Sigmoid colon (tissue), 7 donors: Measurements from ENCODE around the gene KCNB1. TPM values are rescaled to one million over a fixed set of nuclear protein-coding genes. Genes with fewer than 3 reads are reported as not detected.

Source experiments
- DNase-seq: peaks from one replicate; pipeline ENCODE4 v3.0.0-alpha.2; 2019
- H3K27ac ChIP-seq, 4 donors: fragments of 200-600 bp; sonication (generic); one replicate each; pipeline ENCODE4 v1.5.1; 2016 to 2019; ENCODE audit warnings: mild to moderate bottlenecking in 1 of 4
- H3K27me3 ChIP-seq, 3 donors: fragments of 200-600 bp; sonication (generic); one replicate each; pipeline ENCODE4 v1.5.1; 2019; ENCODE audit warnings: mild to moderate bottlenecking in 1 of 3
- H3K36me3 ChIP-seq, 4 donors: fragments of 200-600 bp; sonication (generic); one replicate each; pipeline ENCODE4 v1.5.1; 2016 to 2019
- H3K4me1 ChIP-seq, 4 donors: fragments of 200-600 bp; sonication (generic); one replicate each; pipeline ENCODE4 v1.5.1; 2017 to 2019
- H3K4me3 ChIP-seq, 4 donors: fragments of 200-600 bp; sonication (generic); one replicate each; pipeline ENCODE4 v1.5.1; 2017 to 2019; ENCODE audit warnings: mild to moderate bottlenecking in 2 of 4, moderate library complexity in 1 of 4
- H3K9me3 ChIP-seq, 4 donors: fragments of 200-600 bp in 3 of 4; sonication (generic) in 3 of 4; one replicate each; pipeline versions ENCODE4 v1.5.1 to v1.6.1; 2013 to 2019
- EP300 ChIP-seq, 4 donors: sonication (generic); formaldehyde crosslinking; IDR thresholded peaks; one replicate each; pipeline ENCODE4 v1.6.1; 2017; ENCODE audit warnings: antibody characterized with exemption in 4 of 4
- POLR2A ChIP-seq, 2 donors: fragments of 450-650 bp; IDR thresholded peaks; one replicate each; pipeline ENCODE4 v1.6.1; 2016; ENCODE audit warnings: antibody characterized with exemption in 2 of 2, mild to moderate bottlenecking in 2 of 2, moderate library complexity in 2 of 2
- POLR2AphosphoS5 ChIP-seq, 4 donors: sonication (generic); formaldehyde crosslinking; IDR thresholded peaks; one replicate each; pipeline ENCODE4 v1.6.1; 2017; ENCODE audit warnings: antibody characterized with exemption in 4 of 4
- WGBS, 2 donors: extraction: QIAGEN DNeasy Blood & Tissue Kit; methylation state at CpG; one replicate each; pipeline ENCODE4 v1.1.7; 2013; 5-methylcytosine and 5-hydroxymethylcytosine counted together
- intact Hi-C: fragments of 100-400 bp; cut with DNase I; formaldehyde crosslinking; loops from one replicate; pipeline ENCODE4 v1.15.1; 2023
- polyA plus RNA-seq, 3 donors: library from polyadenylated mRNA; stranded (reverse); fragments of 200-250 nt; gene quantifications; one replicate each; pipeline ENCODE4 v1.2.3, GENCODE V29; 2013
- total RNA-seq, 4 donors: library from RNA; depleted of rRNA; stranded (reverse); fragments of >200 nt; gene quantifications; one replicate each; pipeline ENCODE4 v1.1.0, GENCODE V29; 2016
- TF ChIP-seq, protein P1 (sequence below), 4 experiments: fragments of 450-650 bp in 3 of 4; fragments of 200-600 bp in 1 of 4; IDR thresholded peaks; one replicate each; pipeline ENCODE4 v1.5.1; 2016 to 2019; ENCODE audit warnings: antibody characterized with exemption in 4 of 4, mild to moderate bottlenecking in 3 of 4, moderate library complexity in 2 of 4
- donor health status: healthy with polysubstance abuse.
- donor health status: Bipolar disorder and iron deficiency.
- donor health status: healthy.

KCNB1 gene
- total and polyA plus RNA-seq, 7 donors: under 0.01 to 20.6 (median 14.6) TPM; not detected in 1

DNA sequence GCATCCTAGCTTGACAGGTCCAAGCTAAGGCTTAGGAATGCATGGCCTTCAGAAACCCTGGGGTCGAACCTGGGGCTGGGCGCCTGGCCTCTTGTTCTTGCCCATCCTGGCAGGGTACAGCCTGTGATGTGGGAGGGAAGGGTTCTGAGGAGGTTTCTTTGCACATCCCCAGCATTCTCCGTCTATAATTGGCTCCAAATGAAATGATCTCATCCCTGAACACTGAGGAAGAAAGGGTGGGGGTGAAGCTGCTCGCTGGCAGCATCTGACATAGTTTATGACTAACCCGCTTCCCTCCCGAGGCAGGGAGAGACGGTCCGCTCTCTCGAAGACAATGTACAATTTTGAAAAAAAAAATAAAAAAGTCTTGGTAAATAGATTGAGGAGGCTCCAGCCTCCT lies 137.5 kb downstream of the KCNB1 start:
- H3K27ac ChIP-seq: peak overlapping the region; percentile 74 to 89 (median 80)
- no peaks in the 10 kb centered on the region for H3K27me3 ChIP-seq
- H3K4me1 ChIP-seq: peaks cover 0 to 58% (median 44%) of the 10 kb centered on the region in 4 donors
- H3K36me3 ChIP-seq: no peaks in the 10 kb centered on the region
- H3K4me3 ChIP-seq: no peak overlapping the region
- DNase-seq: peak; percentile 90
- TF ChIP-seq, protein P1, sequence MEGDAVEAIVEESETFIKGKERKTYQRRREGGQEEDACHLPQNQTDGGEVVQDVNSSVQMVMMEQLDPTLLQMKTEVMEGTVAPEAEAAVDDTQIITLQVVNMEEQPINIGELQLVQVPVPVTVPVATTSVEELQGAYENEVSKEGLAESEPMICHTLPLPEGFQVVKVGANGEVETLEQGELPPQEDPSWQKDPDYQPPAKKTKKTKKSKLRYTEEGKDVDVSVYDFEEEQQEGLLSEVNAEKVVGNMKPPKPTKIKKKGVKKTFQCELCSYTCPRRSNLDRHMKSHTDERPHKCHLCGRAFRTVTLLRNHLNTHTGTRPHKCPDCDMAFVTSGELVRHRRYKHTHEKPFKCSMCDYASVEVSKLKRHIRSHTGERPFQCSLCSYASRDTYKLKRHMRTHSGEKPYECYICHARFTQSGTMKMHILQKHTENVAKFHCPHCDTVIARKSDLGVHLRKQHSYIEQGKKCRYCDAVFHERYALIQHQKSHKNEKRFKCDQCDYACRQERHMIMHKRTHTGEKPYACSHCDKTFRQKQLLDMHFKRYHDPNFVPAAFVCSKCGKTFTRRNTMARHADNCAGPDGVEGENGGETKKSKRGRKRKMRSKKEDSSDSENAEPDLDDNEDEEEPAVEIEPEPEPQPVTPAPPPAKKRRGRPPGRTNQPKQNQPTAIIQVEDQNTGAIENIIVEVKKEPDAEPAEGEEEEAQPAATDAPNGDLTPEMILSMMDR (IDR thresholded peaks at IDR 0.05): no peak
- TF ChIP-seq POLR2AphosphoS5 (IDR thresholded peaks at IDR 0.05) (peak; percentile 32 to 85 (median 68)), POLR2A (IDR thresholded peaks at IDR 0.05) (no peak), EP300 (IDR thresholded peaks at IDR 0.05) (peak in 2 of 4 donors; percentile 15 to 64)
- intact Hi-C loops: no loop called here
- no peaks in the 10 kb centered on the region for H3K9me3 ChIP-seq
- 25 to 39% methylated on average over 9 of the region's 9 CpGs for WGBS, 2 donors

DNA sequence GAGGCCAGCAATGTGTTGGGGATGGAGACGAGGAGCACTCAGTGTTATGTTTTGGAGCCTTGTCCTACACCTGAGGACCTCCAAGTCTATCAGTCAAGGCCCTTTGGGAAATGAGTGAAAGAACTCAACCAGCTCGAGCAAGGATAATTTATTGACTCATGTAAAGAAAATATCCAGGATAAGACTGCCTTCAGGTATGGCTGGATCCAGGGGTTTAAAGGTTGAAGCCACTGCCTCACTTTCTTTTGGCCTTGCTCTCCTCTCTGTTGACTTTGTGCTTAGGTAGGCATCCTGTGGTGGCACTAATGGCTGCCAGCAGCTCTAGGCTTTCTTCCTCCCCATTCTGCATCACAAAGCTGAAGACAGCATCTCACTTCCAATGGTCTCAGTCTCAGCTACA lies 138.3 kb downstream of the KCNB1 start:
- WGBS, 2 donors: 82 to 89% methylated on average over 2 of the region's 2 CpGs
- H3K4me1 ChIP-seq: peaks cover 0 to 56% (median 39%) of the 10 kb centered on the region in 4 donors
- no peaks in the 10 kb centered on the region for H3K27me3 ChIP-seq
- H3K36me3 ChIP-seq: no peaks in the 10 kb centered on the region
- H3K4me3 ChIP-seq: no peak overlapping the region
- DNase-seq: no peak
- intact Hi-C loops: no loop called here
- no peaks in the 10 kb centered on the region for H3K9me3 ChIP-seq
- H3K27ac ChIP-seq: peak overlapping the region; percentile 74 to 89 (median 80)
- TF ChIP-seq POLR2A (IDR thresholded peaks at IDR 0.05) (no peak), EP300 (IDR thresholded peaks at IDR 0.05) (no peak), POLR2AphosphoS5 (IDR thresholded peaks at IDR 0.05) (no peak)
- TF ChIP-seq, protein P1 (IDR thresholded peaks at IDR 0.05): no peak

DNA sequence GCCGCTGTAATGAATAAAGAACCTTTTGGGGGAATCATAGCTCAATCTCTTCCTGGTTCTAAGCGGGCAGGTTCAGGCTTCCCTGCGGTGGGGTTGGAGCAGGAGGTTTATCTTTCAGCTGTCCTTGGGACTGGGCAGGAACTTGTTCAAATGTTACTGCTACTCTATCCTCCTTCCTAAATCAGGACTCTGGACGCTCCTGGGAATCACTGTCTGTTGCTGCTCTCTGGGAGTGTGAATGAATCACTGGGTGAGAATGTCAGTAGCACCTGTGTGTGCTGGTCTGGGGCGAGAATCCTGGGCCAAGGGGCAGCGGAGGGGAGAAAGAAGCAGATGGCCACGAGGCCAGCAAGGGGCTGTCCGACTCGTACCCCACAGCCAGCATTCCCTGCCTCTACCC lies 139.2 kb downstream of the KCNB1 start:
- Histone ChIP-seq H3K4me3 (no peak overlapping the region), H3K27ac (peak overlapping the region; percentile 61 to 89 (median 70)), H3K36me3 (no peaks in the 10 kb centered on the region), H3K27me3 (no peaks in the 10 kb centered on the region), H3K9me3 (no peaks in the 10 kb centered on the region), H3K4me1 (peaks cover 0 to 54% (median 38%) of the 10 kb centered on the region in 4 donors)
- TF ChIP-seq, protein P1 (IDR thresholded peaks at IDR 0.05): no peak
- TF ChIP-seq POLR2A (IDR thresholded peaks at IDR 0.05): no peak
- intact Hi-C loops: no loop called here
- no peak for DNase-seq
- 63 to 71% methylated on average over 9 of the region's 9 CpGs for WGBS, 2 donors

DNA sequence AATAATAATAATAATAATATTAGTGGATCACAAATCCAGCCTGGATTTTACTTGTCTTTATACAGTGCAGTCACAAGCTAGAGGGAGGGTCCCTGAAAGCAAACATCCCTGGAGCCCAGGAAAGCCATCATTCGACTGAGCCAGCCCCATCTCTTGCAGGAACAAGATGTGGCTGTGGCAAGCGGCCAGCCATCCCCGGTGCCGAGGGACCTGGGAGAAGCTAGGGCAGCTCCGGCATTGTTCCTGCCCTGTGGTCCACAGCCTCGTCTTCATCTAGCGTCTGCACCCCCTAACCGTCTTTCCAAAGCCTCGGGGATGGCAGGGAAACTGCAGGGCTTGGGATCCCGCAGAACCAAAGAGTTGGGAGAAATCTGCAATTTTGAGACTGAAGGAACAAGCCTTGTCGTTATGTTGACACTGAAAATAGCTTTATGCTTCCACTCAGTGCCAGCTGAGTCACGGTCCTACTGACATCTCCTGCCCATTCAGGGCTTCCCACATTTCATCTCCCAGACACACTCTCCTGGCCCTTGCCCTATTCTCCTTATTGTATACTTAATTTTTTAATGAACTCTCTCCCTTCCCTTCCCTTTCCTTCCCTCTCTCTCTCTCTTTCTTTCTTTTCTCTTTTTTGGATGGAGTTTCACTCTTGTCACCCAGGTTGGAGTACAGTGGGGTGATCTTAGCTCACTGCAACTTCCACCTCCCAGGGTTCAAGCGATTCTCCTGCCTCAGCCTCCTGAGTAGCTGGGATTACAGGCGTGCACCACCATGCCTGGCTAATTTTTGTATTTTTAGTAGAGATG lies 142.1 kb downstream of the KCNB1 start:
- 58 to 73% methylated on average over 14 of the region's 14 CpGs for WGBS, 2 donors
- Histone ChIP-seq H3K36me3 (no peaks in the 10 kb centered on the region), H3K9me3 (no peaks in the 10 kb centered on the region), H3K4me3 (no peak overlapping the region), H3K27ac (peak overlapping the region; percentile 30 to 67 (median 49)), H3K27me3 (no peaks in the 10 kb centered on the region), H3K4me1 (peaks cover 0 to 36% (median 24%) of the 10 kb centered on the region in 4 donors)
- TF ChIP-seq, protein P1 (IDR thresholded peaks at IDR 0.05): no peak
- TF ChIP-seq POLR2AphosphoS5 (IDR thresholded peaks at IDR 0.05): no peak
- no peak for TF ChIP-seq EP300 (IDR thresholded peaks at IDR 0.05)
- no peak for TF ChIP-seq POLR2A (IDR thresholded peaks at IDR 0.05)
- intact Hi-C loops: no loop called here
- DNase-seq: peak; percentile 77
